ENCODE measurements around the gene CCL24.

DNA sequence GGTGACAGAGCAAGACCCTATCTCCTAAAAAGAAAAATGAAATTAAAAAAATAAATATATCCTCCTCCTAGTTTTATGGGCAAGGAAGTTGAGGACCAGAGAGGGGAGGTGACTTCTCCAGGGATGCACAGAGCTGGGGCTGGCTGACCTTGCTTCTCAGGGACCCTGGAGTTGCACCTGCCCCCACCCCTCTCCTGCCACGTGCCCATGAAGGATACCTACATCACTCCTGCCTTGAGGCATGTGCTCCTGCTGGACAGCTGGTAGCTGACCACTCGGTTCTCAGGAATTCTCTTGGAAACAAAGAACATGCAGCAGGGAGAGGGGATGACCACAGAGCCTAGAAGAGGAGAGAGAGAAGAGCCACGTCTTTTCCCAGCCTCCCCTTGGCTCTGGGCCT, 522 bp downstream of the CCL24 start:
- TF ChIP-seq, protein P1, sequence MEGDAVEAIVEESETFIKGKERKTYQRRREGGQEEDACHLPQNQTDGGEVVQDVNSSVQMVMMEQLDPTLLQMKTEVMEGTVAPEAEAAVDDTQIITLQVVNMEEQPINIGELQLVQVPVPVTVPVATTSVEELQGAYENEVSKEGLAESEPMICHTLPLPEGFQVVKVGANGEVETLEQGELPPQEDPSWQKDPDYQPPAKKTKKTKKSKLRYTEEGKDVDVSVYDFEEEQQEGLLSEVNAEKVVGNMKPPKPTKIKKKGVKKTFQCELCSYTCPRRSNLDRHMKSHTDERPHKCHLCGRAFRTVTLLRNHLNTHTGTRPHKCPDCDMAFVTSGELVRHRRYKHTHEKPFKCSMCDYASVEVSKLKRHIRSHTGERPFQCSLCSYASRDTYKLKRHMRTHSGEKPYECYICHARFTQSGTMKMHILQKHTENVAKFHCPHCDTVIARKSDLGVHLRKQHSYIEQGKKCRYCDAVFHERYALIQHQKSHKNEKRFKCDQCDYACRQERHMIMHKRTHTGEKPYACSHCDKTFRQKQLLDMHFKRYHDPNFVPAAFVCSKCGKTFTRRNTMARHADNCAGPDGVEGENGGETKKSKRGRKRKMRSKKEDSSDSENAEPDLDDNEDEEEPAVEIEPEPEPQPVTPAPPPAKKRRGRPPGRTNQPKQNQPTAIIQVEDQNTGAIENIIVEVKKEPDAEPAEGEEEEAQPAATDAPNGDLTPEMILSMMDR (IDR thresholded peaks at IDR 0.05 in 4 of 5, conservative IDR thresholded peaks at IDR 0.05 in 1 of 5): no peak
- no peak for TF ChIP-seq POLR2A (IDR thresholded peaks at IDR 0.05)

Measured in gastrocnemius medialis (tissue), 4 donors.